Lung (tissue), 12 donors: Measurements from ENCODE around the gene ARHGEF38. TPM values are rescaled to one million over a fixed set of nuclear protein-coding genes. Genes with fewer than 3 reads are reported as not detected.

Experiments
- ATAC-seq: fragments of 200-7000 bp; cut with Tn5 transposase; one replicate; pipeline ENCODE4 v1.9.1; 2020; ENCODE audit warnings: moderate number of reproducible peaks; ENCODE audit not compliant: insufficient read depth, low FRiP score
- DNase-seq, 3 donors: peaks; one replicate each; pipeline ENCODE4 v3.0.0-alpha.2; 2013 to 2017
- H3K27ac ChIP-seq, 2 donors: one replicate each; pipeline ENCODE4 v1.5.1; 2013; ENCODE audit warnings: mild to moderate bottlenecking in 2 of 2, moderate library complexity in 2 of 2, control low read depth in 1 of 2, inconsistent platforms in 1 of 2, low read depth in 1 of 2, low read length in 1 of 2
- H3K27me3 ChIP-seq, 3 donors: one replicate each; pipeline ENCODE4 v1.5.1; 2013; ENCODE audit warnings: low read length in 2 of 3; ENCODE audit not compliant: control insufficient read depth in 3 of 3, insufficient read depth in 3 of 3
- H3K36me3 ChIP-seq, 4 donors: one replicate each; pipeline ENCODE4 v1.5.1; 2013; ENCODE audit warnings: low read length in 4 of 4, mild to moderate bottlenecking in 1 of 4, moderate library complexity in 1 of 4; ENCODE audit not compliant: control insufficient read depth in 4 of 4, insufficient read depth in 4 of 4
- H3K4me1 ChIP-seq, 5 donors: one replicate each; pipeline ENCODE4 v1.5.1; 2013; ENCODE audit warnings: low read length in 5 of 5, mild to moderate bottlenecking in 2 of 5, moderate library complexity in 1 of 5; ENCODE audit not compliant: control insufficient read depth in 5 of 5, insufficient read depth in 5 of 5
- H3K4me3 ChIP-seq: one replicate; pipeline ENCODE4 v1.5.1; 2013; ENCODE audit warnings: mild to moderate bottlenecking, control low read depth, moderate library complexity
- H3K9ac ChIP-seq, 2 donors: one replicate each; pipeline ENCODE4 v1.5.1; 2013; ENCODE audit warnings: low read length in 2 of 2, control low read depth in 1 of 2; ENCODE audit not compliant: insufficient read depth in 1 of 2
- H3K9me3 ChIP-seq, 4 donors: one replicate each; pipeline ENCODE4 v1.5.1; 2013; ENCODE audit warnings: low read length in 3 of 4, mild to moderate bottlenecking in 1 of 4, moderate library complexity in 1 of 4; ENCODE audit not compliant: control insufficient read depth in 4 of 4, insufficient read depth in 3 of 4
- CTCF ChIP-seq: IDR thresholded peaks from 2 replicates; pipeline ENCODE4 v1.5.1; 2012; ENCODE audit warnings: mild to moderate bottlenecking; ENCODE audit errors: control extremely low read depth, extremely low read depth
- WGBS, 2 donors: extraction: QIAGEN DNeasy Blood & Tissue Kit; methylation state at CpG; one replicate each; pipeline ENCODE4 v1.1.7; 2013; 5-methylcytosine and 5-hydroxymethylcytosine counted together
- polyA plus RNA-seq, 2 donors: library from polyadenylated mRNA; stranded (reverse); fragments of 200-250 nt; gene quantifications; one replicate each; pipeline ENCODE4 v1.2.1, GENCODE V29; 2013
- total RNA-seq, 2 donors: library from RNA; depleted of rRNA in 1 of 2; stranded (reverse); fragments of >200 nt in 1 of 2; gene quantifications; one replicate each; pipeline ENCODE4 v1.2.1, GENCODE V29; 2014 to 2021
- donor health status: control.
- donor health status: control.
- donor health status: Bipolar disorder and iron deficiency.
- donor health status: healthy.
- donor health status: DM: yes; HTN: yes; CAD: no.

The ARHGEF38 gene
- total and polyA plus RNA-seq, 4 donors: 2.0 to 55.0 (median 14.8) TPM

DNA sequence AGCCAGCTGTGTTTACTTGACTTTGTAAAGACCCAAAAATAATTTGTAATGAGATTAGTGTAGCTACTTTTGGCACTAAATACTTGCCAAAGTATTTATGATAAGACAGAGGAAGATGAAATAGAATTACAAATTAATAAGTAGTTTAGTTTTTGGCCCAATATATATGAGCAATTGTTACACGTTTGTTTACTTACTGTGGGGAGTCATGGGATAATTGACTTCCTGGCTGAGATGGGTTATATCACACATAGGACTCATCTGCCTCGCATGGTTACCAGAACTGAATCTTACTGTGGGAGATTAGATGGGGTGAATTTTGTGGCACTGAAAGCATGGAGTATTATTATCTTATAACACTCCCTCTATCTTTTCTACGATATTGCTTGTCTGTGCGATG lies 89.4 kb downstream of the ARHGEF38 start:
- no peak overlapping the region for H3K9ac ChIP-seq
- H3K9me3 ChIP-seq: no peaks in the 10 kb centered on the region
- ATAC-seq (no peak), DNase-seq (peak; percentile 37 to 93 (median 91))
- H3K4me1 ChIP-seq: peaks cover 0 to 29% (median 0%) of the 10 kb centered on the region in 5 donors
- no peaks in the 10 kb centered on the region for H3K27me3 ChIP-seq
- H3K4me3 ChIP-seq: no peak overlapping the region
- no peak overlapping the region for H3K27ac ChIP-seq
- no peak for TF ChIP-seq CTCF
- no peaks in the 10 kb centered on the region for H3K36me3 ChIP-seq
- WGBS, 2 donors: 73 to 82% methylated on average over 4 of the region's 4 CpGs

DNA sequence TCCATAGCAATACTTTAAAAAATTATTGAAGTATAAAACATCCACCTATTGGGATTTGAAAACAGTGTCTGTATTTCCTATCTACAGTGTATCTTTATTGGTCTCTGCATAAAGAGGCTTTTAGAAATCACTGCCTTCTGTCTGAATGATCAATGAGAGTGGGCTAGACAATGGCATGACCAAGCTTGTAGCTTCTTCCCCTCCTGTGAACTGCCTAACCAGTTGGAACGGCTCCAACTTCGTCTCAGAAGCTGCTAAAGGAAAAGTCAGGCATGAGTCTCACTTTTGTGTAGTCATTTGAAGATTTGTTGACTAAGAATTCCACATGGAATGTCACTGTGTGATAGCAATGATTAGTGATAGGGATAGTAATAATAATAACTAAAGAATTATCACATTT lies 91.8 kb downstream of the ARHGEF38 start:
- no peaks in the 10 kb centered on the region for H3K27me3 ChIP-seq
- H3K9me3 ChIP-seq: no peaks in the 10 kb centered on the region
- DNase-seq (no peak), ATAC-seq (no peak)
- no peak overlapping the region for H3K9ac ChIP-seq
- no peak overlapping the region for H3K27ac ChIP-seq
- peaks cover 0 to 11% (median 0%) of the 10 kb centered on the region in 5 donors for H3K4me1 ChIP-seq
- no peak overlapping the region for H3K4me3 ChIP-seq
- WGBS, 2 donors: 59 to 83% methylated on average over 2 of the region's 2 CpGs
- no peak for TF ChIP-seq CTCF
- H3K36me3 ChIP-seq: no peaks in the 10 kb centered on the region

GRCh38 chr4:105645440-105645839 lies 93.0 kb downstream of the ARHGEF38 start:
- Histone ChIP-seq H3K4me3 (no peak overlapping the region), H3K36me3 (no peaks in the 10 kb centered on the region), H3K9ac (no peak overlapping the region), H3K9me3 (no peaks in the 10 kb centered on the region), H3K4me1 (peaks cover 0 to 11% (median 0%) of the 10 kb centered on the region in 5 donors), H3K27ac (no peak overlapping the region), H3K27me3 (no peaks in the 10 kb centered on the region)
- 37 to 60% methylated on average over 1 of the region's 1 CpG for WGBS, 2 donors
- TF ChIP-seq CTCF: no peak
- ATAC-seq: no peak
- DNase-seq: no peak

DNA sequence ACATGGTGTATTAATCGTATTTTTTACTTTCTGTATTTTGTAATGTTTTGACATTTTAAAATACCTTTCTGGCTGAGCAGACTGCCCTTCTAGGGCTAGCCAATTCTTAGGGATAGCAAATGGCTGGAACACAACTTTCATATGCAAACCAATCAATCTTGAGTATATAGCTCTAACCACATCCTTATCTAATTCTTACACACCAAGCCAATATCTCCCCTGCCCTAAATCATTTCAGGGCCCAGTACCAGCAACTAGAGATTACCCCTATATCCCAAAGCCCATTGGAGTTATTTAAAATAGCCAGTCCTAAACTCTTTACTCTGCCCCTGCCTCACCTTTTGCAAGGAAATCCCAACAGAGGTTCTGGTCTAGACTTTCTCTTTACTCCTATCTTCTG lies 97.8 kb downstream of the ARHGEF38 start:
- Histone ChIP-seq H3K9me3 (no peaks in the 10 kb centered on the region), H3K9ac (no peak overlapping the region), H3K27me3 (no peaks in the 10 kb centered on the region), H3K4me1 (peaks cover 0 to 7% (median 0%) of the 10 kb centered on the region in 5 donors), H3K27ac (no peak overlapping the region), H3K4me3 (no peak overlapping the region), H3K36me3 (no peaks in the 10 kb centered on the region)
- TF ChIP-seq CTCF: no peak
- WGBS, 2 donors: 76 to 83% methylated on average over 1 of the region's 1 CpG
- ATAC-seq: no peak
- DNase-seq: no peak
